ENCODE results near the gene ZNF860. TPM values are rescaled to one million over a fixed set of nuclear protein-coding genes. Genes with fewer than 3 reads are reported as not detected.

ZNF860 gene
- total RNA-seq, 1 experiment from 2014 or later, result 12.5 TPM

DNA sequence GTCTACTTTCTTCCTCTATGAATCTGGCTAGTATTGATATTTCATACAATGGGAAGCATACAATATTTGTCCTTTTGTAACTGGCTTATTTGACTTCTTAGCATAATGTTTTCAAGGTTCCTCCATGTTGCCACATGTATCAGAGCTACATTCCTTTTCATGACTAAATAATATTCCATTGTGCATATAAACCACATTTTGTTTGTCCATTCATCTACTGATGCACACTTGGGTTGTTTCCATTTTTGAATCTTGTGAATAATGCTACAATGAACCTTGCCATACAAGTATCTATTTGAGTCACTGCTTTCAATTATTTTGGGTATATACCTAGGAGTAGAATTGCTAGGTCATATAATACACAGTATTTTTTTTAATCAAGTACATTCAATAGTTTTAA is 38.5 kb upstream of the ZNF860 start:
- Mint-ChIP-seq H3K9me3 (ENCODE audit: unreplicated experiment) (no peaks in the 10 kb centered on the region), H3K27ac (ENCODE audit: low read depth, unreplicated experiment) (no peak overlapping the region), H3K4me3 (ENCODE audit: unreplicated experiment) (no peak overlapping the region), H3K27me3 (ENCODE audit: insufficient read depth, unreplicated experiment) (no peaks in the 10 kb centered on the region), H3K36me3 (ENCODE audit: insufficient read depth, unreplicated experiment) (peaks cover 7% of the 10 kb centered on the region), H3K4me1 (ENCODE audit: insufficient read depth, unreplicated experiment) (peaks cover 25% of the 10 kb centered on the region)
- CTCF ChIA-PET, result interaction anchor here (0.7 kb wide), 1 partner anchor 1069 kb away, joined by 3 read pairs; no protein-coding TSS in a partner anchor
- POLR2A ChIA-PET, result interaction anchor here (0.5 to 3.2 kb wide), 3 partner anchors 14 to 26 kb away, joined by 3 to 8 read pairs (median 3); no protein-coding TSS in a partner anchor
- no TSS peak for BruUV-seq (replicated peaks)
- intact Hi-C loops (cut with micrococcal nuclease), result no loop called here
- DNase-seq (ENCODE audit: unreplicated experiment), result no peak
- TF ChIP-seq, protein P1, sequence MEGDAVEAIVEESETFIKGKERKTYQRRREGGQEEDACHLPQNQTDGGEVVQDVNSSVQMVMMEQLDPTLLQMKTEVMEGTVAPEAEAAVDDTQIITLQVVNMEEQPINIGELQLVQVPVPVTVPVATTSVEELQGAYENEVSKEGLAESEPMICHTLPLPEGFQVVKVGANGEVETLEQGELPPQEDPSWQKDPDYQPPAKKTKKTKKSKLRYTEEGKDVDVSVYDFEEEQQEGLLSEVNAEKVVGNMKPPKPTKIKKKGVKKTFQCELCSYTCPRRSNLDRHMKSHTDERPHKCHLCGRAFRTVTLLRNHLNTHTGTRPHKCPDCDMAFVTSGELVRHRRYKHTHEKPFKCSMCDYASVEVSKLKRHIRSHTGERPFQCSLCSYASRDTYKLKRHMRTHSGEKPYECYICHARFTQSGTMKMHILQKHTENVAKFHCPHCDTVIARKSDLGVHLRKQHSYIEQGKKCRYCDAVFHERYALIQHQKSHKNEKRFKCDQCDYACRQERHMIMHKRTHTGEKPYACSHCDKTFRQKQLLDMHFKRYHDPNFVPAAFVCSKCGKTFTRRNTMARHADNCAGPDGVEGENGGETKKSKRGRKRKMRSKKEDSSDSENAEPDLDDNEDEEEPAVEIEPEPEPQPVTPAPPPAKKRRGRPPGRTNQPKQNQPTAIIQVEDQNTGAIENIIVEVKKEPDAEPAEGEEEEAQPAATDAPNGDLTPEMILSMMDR (IDR thresholded peaks at IDR 0.05; ENCODE audit: unreplicated experiment), result no peak

DNA sequence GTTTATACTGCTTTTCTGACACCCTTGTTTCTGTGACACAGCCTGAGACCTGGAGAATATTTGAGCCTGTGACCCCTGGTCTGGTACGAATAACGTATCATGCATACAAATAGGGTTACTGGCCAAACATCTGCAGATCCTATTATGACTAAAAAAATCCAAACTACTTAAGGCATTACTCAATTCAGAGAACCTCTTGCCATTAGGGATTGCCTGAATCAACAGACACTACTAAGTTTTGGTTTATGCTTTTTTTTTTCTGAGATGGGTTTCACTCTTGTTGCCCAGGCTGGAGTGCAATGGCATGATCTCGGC is 35.9 kb upstream of the ZNF860 start:
- DNase-seq (ENCODE audit: unreplicated experiment), result no peak
- TF ChIP-seq, protein P1 (IDR thresholded peaks at IDR 0.05; ENCODE audit: unreplicated experiment), result no peak
- Mint-ChIP-seq H3K27me3 (ENCODE audit: insufficient read depth, unreplicated experiment) (no peaks in the 10 kb centered on the region), H3K4me1 (ENCODE audit: insufficient read depth, unreplicated experiment) (peaks cover 40% of the 10 kb centered on the region), H3K9me3 (ENCODE audit: unreplicated experiment) (peaks cover 4% of the 10 kb centered on the region), H3K36me3 (ENCODE audit: insufficient read depth, unreplicated experiment) (peaks cover 12% of the 10 kb centered on the region), H3K4me3 (ENCODE audit: unreplicated experiment) (no peak overlapping the region), H3K27ac (ENCODE audit: low read depth, unreplicated experiment) (no peak overlapping the region)
- ChIA-PET POLR2A (no interaction called here), CTCF (interaction anchor here (0.6 kb wide), 1 partner anchor 294 kb away, joined by 3 read pairs; no protein-coding TSS in a partner anchor)
- no TSS peak for BruUV-seq (replicated peaks)
- intact Hi-C loops (cut with micrococcal nuclease), result no loop called here

DNA sequence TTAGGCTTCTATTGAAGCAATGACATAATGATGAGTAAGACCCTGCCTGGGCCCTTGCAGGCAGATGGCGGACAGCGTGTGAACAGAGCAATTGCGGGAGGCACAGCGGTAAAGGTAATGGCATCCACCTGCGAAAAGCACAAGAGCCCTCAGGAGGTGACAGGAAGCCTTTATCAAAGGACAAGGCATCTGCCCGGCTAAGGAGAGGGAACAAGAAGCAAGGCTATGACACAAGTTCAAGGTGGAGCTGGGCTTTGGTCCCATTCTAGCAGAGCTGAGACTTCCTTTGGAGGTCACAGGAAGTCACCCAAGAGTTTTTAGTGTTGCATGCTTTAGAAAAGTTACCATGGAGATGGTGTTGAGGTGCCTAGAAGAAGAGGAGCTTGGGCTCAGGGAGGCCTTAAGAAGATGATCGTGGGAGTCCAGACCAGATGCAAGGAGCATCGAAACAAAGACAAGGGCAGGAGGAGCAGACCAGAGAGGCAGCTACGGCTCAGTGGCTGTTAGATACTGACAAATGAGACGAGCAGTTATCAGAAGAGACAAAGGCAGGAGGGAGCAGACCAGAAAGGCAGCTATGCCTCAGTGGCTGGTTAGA is 35.0 kb upstream of the ZNF860 start:
- H3K27me3 Mint-ChIP-seq (ENCODE audit: insufficient read depth, unreplicated experiment), result no peaks in the 10 kb centered on the region
- peak; percentile 46 for DNase-seq (ENCODE audit: unreplicated experiment)
- intact Hi-C loops (cut with micrococcal nuclease), result no loop called here
- H3K9me3 Mint-ChIP-seq (ENCODE audit: unreplicated experiment), result peaks cover 8% of the 10 kb centered on the region
- ChIA-PET CTCF (interaction anchor here (0.6 to 1.0 kb wide), 3 partner anchors 10 to 293 kb away, joined by 3 to 5 read pairs (median 3); no protein-coding TSS in a partner anchor), POLR2A (interaction anchor here (1.3 to 1.6 kb wide), 2 partner anchors 8 to 13 kb away, joined by 3 to 5 read pairs; no protein-coding TSS in a partner anchor)
- TF ChIP-seq, protein P1 (IDR thresholded peaks at IDR 0.05; ENCODE audit: unreplicated experiment), result no peak
- no peak overlapping the region for H3K27ac Mint-ChIP-seq (ENCODE audit: low read depth, unreplicated experiment)
- no peak overlapping the region for H3K4me3 Mint-ChIP-seq (ENCODE audit: unreplicated experiment)
- peaks cover 5% of the 10 kb centered on the region for H3K36me3 Mint-ChIP-seq (ENCODE audit: insufficient read depth, unreplicated experiment)
- peaks cover 40% of the 10 kb centered on the region for H3K4me1 Mint-ChIP-seq (ENCODE audit: insufficient read depth, unreplicated experiment)
- no TSS peak for BruUV-seq (replicated peaks)

DNA sequence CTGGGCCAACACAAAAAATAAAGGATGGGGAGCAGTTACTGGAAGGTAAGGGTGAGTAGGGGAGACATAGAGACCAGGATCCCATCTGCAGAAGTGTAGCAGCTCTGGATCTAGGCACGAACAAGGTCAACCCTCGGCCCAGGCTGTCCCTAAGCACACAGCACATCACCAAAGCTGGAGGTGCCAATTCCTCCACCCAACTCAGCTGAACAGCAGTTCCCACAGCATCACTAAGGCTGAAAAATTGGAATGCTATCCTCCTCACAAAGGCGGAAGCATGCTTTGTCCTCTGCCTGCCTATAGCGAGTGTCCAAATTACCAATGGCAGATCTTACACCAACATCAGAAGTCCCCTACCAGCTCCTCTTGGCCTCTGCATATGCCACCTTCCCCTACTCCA is 34.4 kb upstream of the ZNF860 start:
- Mint-ChIP-seq H3K4me1 (ENCODE audit: insufficient read depth, unreplicated experiment) (peaks cover 40% of the 10 kb centered on the region), H3K9me3 (ENCODE audit: unreplicated experiment) (peaks cover 8% of the 10 kb centered on the region), H3K36me3 (ENCODE audit: insufficient read depth, unreplicated experiment) (peaks cover 7% of the 10 kb centered on the region), H3K27ac (ENCODE audit: low read depth, unreplicated experiment) (no peak overlapping the region), H3K4me3 (ENCODE audit: unreplicated experiment) (no peak overlapping the region), H3K27me3 (ENCODE audit: insufficient read depth, unreplicated experiment) (no peaks in the 10 kb centered on the region)
- POLR2A ChIA-PET, result interaction anchor here (1.3 to 1.6 kb wide), 2 partner anchors 9 to 12 kb away, joined by 3 to 5 read pairs; no protein-coding TSS in a partner anchor
- CTCF ChIA-PET, result interaction anchor here (0.6 to 1.0 kb wide), 2 partner anchors 9 to 213 kb away, joined by 3 to 5 read pairs; no protein-coding TSS in a partner anchor
- TF ChIP-seq, protein P1 (IDR thresholded peaks at IDR 0.05; ENCODE audit: unreplicated experiment), result no peak
- BruUV-seq (replicated peaks), result no TSS peak
- no peak for DNase-seq (ENCODE audit: unreplicated experiment)
- intact Hi-C loops (cut with micrococcal nuclease), result no loop called here
